HEK293 (cell line): ENCODE data around the gene SLC28A3.

Experiments used
- CTCF ChIA-PET: fragments of 350-600 bp; formaldehyde crosslinking; extraction: SDS; loops from one replicate; lab custom pipeline; 2021; ENCODE audit warnings: antibody characterized with exemption; lab: Yijun Ruan, JAX
- POLR2A ChIA-PET: fragments of 300-600 bp; formaldehyde crosslinking; extraction: SDS; loops from one replicate; lab custom pipeline; 2020; ENCODE audit warnings: antibody characterized with exemption, inconsistent platforms; lab: Yijun Ruan, JAX
- H3K27ac ChIP-seq: fragments of 200-500 bp; sonication (Bioruptor generic); 2 replicates; pipeline ENCODE4 v1.5.1; 2014; ENCODE audit warnings: low read depth, low read length, control low read depth, inconsistent platforms; ENCODE audit errors: extremely low read depth
- H3K36me3 ChIP-seq, 2 experiments: fragments of 200-500 bp in 1 of 2; sonication (Bioruptor generic) in 1 of 2; 1 replicate in 1 of 2; 2 replicates in 1 of 2; pipeline ENCODE4 v1.5.1; 2014 to 2017; ENCODE audit warnings: inconsistent platforms in 2 of 2, low read length in 2 of 2; ENCODE audit not compliant: control insufficient read depth in 2 of 2, insufficient read depth in 1 of 2
- H3K4me1 ChIP-seq: fragments of 200-500 bp; sonication (Bioruptor generic); 2 replicates; pipeline ENCODE4 v1.5.1; 2014; ENCODE audit warnings: mild to moderate bottlenecking, low read length, inconsistent platforms; ENCODE audit not compliant: control insufficient read depth, insufficient read depth
- H3K4me3 ChIP-seq: 2 replicates; pipeline ENCODE4 v1.5.1; 2011; ENCODE audit warnings: low read depth, mild to moderate bottlenecking, control low read depth, low read length, moderate library complexity
- H3K9me3 ChIP-seq: fragments of 200-500 bp; sonication (Bioruptor generic); 2 replicates; pipeline ENCODE4 v1.5.1; 2014; ENCODE audit warnings: low read depth, low read length, inconsistent platforms; ENCODE audit not compliant: control insufficient read depth, insufficient read depth
- PATZ1 ChIP-seq: fragments of 450-650 bp; formaldehyde crosslinking; IDR thresholded peaks from 2 replicates; pipeline ENCODE4 v1.5.1; 2016; ENCODE audit warnings: missing biosample characterization, missing genetic modification characterization
- REPIN1 ChIP-seq: fragments of 450-650 bp; formaldehyde crosslinking; IDR thresholded peaks from 2 replicates; pipeline ENCODE4 v1.5.1; 2017; ENCODE audit warnings: missing biosample characterization, missing genetic modification characterization, low read depth
- YY1 ChIP-seq: fragments of 450-650 bp; formaldehyde crosslinking; IDR thresholded peaks from 2 replicates; pipeline ENCODE4 v1.5.1; 2018; ENCODE audit warnings: missing biosample characterization, missing genetic modification characterization
- ZBTB1 ChIP-seq: fragments of 450-650 bp; formaldehyde crosslinking; IDR thresholded peaks from 2 replicates; pipeline ENCODE4 v1.5.1; 2016; ENCODE audit warnings: missing biosample characterization, missing genetic modification characterization
- ZFP37 ChIP-seq: fragments of 450-650 bp; formaldehyde crosslinking; IDR thresholded peaks from 2 replicates; pipeline ENCODE4 v1.5.1; 2016; ENCODE audit warnings: missing biosample characterization, missing genetic modification characterization
- ZNF114 ChIP-seq: fragments of 450-650 bp; formaldehyde crosslinking; IDR thresholded peaks from 2 replicates; pipeline ENCODE4 v1.5.0; 2017; ENCODE audit warnings: missing biosample characterization, missing genetic modification characterization
- ZNF121 ChIP-seq: fragments of 450-650 bp; formaldehyde crosslinking; IDR thresholded peaks from 2 replicates; pipeline ENCODE4 v1.5.1; 2016; ENCODE audit warnings: missing biosample characterization, missing genetic modification characterization
- ZNF148 ChIP-seq: fragments of 450-650 bp; formaldehyde crosslinking; IDR thresholded peaks from 2 replicates; pipeline ENCODE4 v1.5.0; 2017; ENCODE audit warnings: missing biosample characterization, missing genetic modification characterization, borderline replicate concordance
- ZNF19 ChIP-seq: fragments of 450-650 bp; formaldehyde crosslinking; IDR thresholded peaks from 2 replicates; pipeline ENCODE4; 2016; ENCODE audit warnings: missing biosample characterization, missing genetic modification characterization, low read depth
- ZNF292 ChIP-seq: fragments of 450-650 bp; formaldehyde crosslinking; IDR thresholded peaks from 2 replicates; pipeline ENCODE4 v1.5.1; 2016; ENCODE audit warnings: low read depth, missing biosample characterization, missing genetic modification characterization, borderline replicate concordance
- ZNF324 ChIP-seq: fragments of 450-650 bp; formaldehyde crosslinking; IDR thresholded peaks from 2 replicates; pipeline ENCODE4 v1.5.1; 2016; ENCODE audit warnings: missing biosample characterization, missing genetic modification characterization
- ZNF416 ChIP-seq: fragments of 450-650 bp; formaldehyde crosslinking; IDR thresholded peaks from 2 replicates; pipeline ENCODE4 v1.5.1; 2016; ENCODE audit warnings: missing biosample characterization, missing genetic modification characterization
- ZNF449 ChIP-seq: fragments of 450-650 bp; formaldehyde crosslinking; IDR thresholded peaks from 2 replicates; pipeline ENCODE4 v1.5.1; 2017; ENCODE audit warnings: missing biosample characterization, mild to moderate bottlenecking, missing genetic modification characterization, moderate library complexity
- ZNF654 ChIP-seq: fragments of 450-650 bp; formaldehyde crosslinking; IDR thresholded peaks from 2 replicates; pipeline ENCODE4 v1.5.1; 2016; ENCODE audit warnings: low read depth, missing biosample characterization, missing genetic modification characterization
- ZNF692 ChIP-seq: fragments of 450-650 bp; formaldehyde crosslinking; IDR thresholded peaks from 2 replicates; pipeline ENCODE4 v1.5.1; 2016; ENCODE audit warnings: missing biosample characterization, missing genetic modification characterization
- ZNF707 ChIP-seq: fragments of 450-650 bp; formaldehyde crosslinking; IDR thresholded peaks from 2 replicates; pipeline ENCODE4 v1.5.1; 2016; ENCODE audit warnings: missing biosample characterization, missing genetic modification characterization
- ZNF837 ChIP-seq: fragments of 450-650 bp; formaldehyde crosslinking; IDR thresholded peaks from 2 replicates; pipeline ENCODE4 v1.5.1; 2016; ENCODE audit warnings: missing biosample characterization, missing genetic modification characterization
- TF ChIP-seq, protein P1 (sequence below): fragments of 450-650 bp; formaldehyde crosslinking; IDR thresholded peaks from 2 replicates; pipeline ENCODE4 v1.5.1; 2016; ENCODE audit warnings: missing biosample characterization, missing genetic modification characterization, borderline replicate concordance
- TF ChIP-seq, protein P2 (sequence below): fragments of 450-650 bp; formaldehyde crosslinking; IDR thresholded peaks from 2 replicates; pipeline ENCODE4 v1.5.1; 2016; ENCODE audit warnings: missing biosample characterization, missing genetic modification characterization

Gene SLC28A3

GRCh38 chr9:84226126-84226525, 114.4 kb downstream of the SLC28A3 start:
- Histone ChIP-seq H3K4me3 (no peak overlapping the region), H3K27ac (no peak overlapping the region), H3K4me1 (no peaks in the 10 kb centered on the region), H3K9me3 (no peaks in the 10 kb centered on the region), H3K36me3 (no peaks in the 10 kb centered on the region)
- ChIA-PET POLR2A (no interaction called here), CTCF (interaction anchor here (0.5 to 1.4 kb wide), 4 partner anchors 11 to 1472 kb away, joined by 3 to 4 read pairs (median 3); no protein-coding TSS in a partner anchor)
- TF ChIP-seq ZNF707 (no peak), ZNF324 (no peak), PATZ1 (tag by site-specific recombination) (no peak), ZNF416 (tag by site-specific recombination) (no peak), REPIN1 (tag by site-specific recombination) (no peak), ZNF292 (no peak), ZFP37 (tag by site-specific recombination) (no peak), ZNF148 (no peak), ZNF654 (tag by site-specific recombination) (no peak), ZNF121 (tag by site-specific recombination) (no peak), ZNF837 (tag by site-specific recombination) (no peak), ZNF692 (tag by site-specific recombination) (no peak), ZBTB1 (no peak), ZNF114 (tag by site-specific recombination) (no peak), YY1 (tag by site-specific recombination) (no peak), ZNF19 (tag by site-specific recombination) (no peak), ZNF449 (no peak)
- TF ChIP-seq, protein P1, sequence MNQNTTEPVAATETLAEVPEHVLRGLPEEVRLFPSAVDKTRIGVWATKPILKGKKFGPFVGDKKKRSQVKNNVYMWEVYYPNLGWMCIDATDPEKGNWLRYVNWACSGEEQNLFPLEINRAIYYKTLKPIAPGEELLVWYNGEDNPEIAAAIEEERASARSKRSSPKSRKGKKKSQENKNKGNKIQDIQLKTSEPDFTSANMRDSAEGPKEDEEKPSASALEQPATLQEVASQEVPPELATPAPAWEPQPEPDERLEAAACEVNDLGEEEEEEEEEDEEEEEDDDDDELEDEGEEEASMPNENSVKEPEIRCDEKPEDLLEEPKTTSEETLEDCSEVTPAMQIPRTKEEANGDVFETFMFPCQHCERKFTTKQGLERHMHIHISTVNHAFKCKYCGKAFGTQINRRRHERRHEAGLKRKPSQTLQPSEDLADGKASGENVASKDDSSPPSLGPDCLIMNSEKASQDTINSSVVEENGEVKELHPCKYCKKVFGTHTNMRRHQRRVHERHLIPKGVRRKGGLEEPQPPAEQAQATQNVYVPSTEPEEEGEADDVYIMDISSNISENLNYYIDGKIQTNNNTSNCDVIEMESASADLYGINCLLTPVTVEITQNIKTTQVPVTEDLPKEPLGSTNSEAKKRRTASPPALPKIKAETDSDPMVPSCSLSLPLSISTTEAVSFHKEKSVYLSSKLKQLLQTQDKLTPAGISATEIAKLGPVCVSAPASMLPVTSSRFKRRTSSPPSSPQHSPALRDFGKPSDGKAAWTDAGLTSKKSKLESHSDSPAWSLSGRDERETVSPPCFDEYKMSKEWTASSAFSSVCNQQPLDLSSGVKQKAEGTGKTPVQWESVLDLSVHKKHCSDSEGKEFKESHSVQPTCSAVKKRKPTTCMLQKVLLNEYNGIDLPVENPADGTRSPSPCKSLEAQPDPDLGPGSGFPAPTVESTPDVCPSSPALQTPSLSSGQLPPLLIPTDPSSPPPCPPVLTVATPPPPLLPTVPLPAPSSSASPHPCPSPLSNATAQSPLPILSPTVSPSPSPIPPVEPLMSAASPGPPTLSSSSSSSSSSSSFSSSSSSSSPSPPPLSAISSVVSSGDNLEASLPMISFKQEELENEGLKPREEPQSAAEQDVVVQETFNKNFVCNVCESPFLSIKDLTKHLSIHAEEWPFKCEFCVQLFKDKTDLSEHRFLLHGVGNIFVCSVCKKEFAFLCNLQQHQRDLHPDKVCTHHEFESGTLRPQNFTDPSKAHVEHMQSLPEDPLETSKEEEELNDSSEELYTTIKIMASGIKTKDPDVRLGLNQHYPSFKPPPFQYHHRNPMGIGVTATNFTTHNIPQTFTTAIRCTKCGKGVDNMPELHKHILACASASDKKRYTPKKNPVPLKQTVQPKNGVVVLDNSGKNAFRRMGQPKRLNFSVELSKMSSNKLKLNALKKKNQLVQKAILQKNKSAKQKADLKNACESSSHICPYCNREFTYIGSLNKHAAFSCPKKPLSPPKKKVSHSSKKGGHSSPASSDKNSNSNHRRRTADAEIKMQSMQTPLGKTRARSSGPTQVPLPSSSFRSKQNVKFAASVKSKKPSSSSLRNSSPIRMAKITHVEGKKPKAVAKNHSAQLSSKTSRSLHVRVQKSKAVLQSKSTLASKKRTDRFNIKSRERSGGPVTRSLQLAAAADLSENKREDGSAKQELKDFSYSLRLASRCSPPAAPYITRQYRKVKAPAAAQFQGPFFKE (tag by site-specific recombination), result no peak
- TF ChIP-seq, protein P2, sequence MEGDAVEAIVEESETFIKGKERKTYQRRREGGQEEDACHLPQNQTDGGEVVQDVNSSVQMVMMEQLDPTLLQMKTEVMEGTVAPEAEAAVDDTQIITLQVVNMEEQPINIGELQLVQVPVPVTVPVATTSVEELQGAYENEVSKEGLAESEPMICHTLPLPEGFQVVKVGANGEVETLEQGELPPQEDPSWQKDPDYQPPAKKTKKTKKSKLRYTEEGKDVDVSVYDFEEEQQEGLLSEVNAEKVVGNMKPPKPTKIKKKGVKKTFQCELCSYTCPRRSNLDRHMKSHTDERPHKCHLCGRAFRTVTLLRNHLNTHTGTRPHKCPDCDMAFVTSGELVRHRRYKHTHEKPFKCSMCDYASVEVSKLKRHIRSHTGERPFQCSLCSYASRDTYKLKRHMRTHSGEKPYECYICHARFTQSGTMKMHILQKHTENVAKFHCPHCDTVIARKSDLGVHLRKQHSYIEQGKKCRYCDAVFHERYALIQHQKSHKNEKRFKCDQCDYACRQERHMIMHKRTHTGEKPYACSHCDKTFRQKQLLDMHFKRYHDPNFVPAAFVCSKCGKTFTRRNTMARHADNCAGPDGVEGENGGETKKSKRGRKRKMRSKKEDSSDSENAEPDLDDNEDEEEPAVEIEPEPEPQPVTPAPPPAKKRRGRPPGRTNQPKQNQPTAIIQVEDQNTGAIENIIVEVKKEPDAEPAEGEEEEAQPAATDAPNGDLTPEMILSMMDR, result no peak
